Loucy (cell line): ENCODE data around the gene DDX4.
"Not testable (repeated sequence)": the region's sequence is repeated elsewhere in the genome, so short reads cannot be mapped to it uniquely, and the experiment has no call there.

Experiments
- EZH2phosphoT487 ChIP-seq: fragments of 200-600 bp; IDR thresholded peaks from 2 replicates; pipeline ENCODE4 v1.6.1; 2018; ENCODE audit warnings: antibody characterized with exemption, mild to moderate bottlenecking, moderate library complexity, borderline replicate concordance
- TF ChIP-seq, protein P1 (sequence below): fragments of 200-600 bp; sonication (generic); conservative IDR thresholded peaks from 2 replicates; pipeline ENCODE4 v1.5.1; 2014; ENCODE audit warnings: mild to moderate bottlenecking, antibody characterized with exemption, low read length

DNA sequence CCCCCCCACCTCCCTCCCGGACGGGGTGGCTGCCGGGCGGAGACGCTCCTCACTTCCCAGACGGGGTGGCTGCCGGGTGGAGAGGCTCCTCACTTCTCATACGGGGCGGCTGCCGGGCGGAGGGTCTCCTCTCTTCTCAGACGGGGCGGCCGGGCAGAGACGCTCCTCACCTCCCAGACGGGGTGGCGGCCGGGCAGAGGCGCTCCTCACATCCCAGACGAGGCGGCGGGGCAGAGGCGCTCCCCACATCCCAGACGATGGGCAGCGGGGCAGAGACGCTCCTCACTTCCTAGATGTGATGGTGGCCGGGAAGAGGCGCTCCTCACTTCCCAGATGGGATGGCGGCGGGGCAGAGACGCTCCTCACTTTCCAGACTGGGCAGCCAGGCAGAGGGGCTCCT, 41.2 kb upstream of the DDX4 start:
- TF ChIP-seq, protein P1, sequence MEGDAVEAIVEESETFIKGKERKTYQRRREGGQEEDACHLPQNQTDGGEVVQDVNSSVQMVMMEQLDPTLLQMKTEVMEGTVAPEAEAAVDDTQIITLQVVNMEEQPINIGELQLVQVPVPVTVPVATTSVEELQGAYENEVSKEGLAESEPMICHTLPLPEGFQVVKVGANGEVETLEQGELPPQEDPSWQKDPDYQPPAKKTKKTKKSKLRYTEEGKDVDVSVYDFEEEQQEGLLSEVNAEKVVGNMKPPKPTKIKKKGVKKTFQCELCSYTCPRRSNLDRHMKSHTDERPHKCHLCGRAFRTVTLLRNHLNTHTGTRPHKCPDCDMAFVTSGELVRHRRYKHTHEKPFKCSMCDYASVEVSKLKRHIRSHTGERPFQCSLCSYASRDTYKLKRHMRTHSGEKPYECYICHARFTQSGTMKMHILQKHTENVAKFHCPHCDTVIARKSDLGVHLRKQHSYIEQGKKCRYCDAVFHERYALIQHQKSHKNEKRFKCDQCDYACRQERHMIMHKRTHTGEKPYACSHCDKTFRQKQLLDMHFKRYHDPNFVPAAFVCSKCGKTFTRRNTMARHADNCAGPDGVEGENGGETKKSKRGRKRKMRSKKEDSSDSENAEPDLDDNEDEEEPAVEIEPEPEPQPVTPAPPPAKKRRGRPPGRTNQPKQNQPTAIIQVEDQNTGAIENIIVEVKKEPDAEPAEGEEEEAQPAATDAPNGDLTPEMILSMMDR: not testable (repeated sequence)
- TF ChIP-seq EZH2phosphoT487: not testable (repeated sequence)
